Adrenal gland (tissue), 12 donors: ENCODE measurements around the gene FOLR1. TPM values are rescaled to one million over a fixed set of nuclear protein-coding genes. Genes with fewer than 3 reads are reported as not detected.
"Not testable (repeated sequence)": the region's sequence is repeated elsewhere in the genome, so short reads cannot be mapped to it uniquely, and the experiment has no call there.

ENCODE experiments used
- DNase-seq, 7 donors: peaks; one replicate each; pipeline ENCODE4 v3.0.0-alpha.2; 2019 to 2020
- H3K27ac ChIP-seq, 5 donors: fragments of 200-600 bp; sonication (generic) in 4 of 5; 1 replicate in 3 of 5; 2 replicates in 2 of 5; pipeline versions ENCODE4 v1.5.1 to v1.8.0; 2016 to 2020; ENCODE audit warnings: mild to moderate bottlenecking in 1 of 5
- H3K27me3 ChIP-seq: fragments of 200-600 bp; 2 replicates; pipeline ENCODE4 v1.8.0; 2021
- H3K36me3 ChIP-seq, 2 donors: fragments of 200-600 bp; replicated peaks in 1 of 2; 1 replicate in 1 of 2; 2 replicates in 1 of 2; pipeline versions ENCODE4 v1.5.1 to v1.8.0; 2018 to 2022
- H3K4me1 ChIP-seq, 2 donors: fragments of 200-600 bp; replicated peaks in 1 of 2; 1 replicate in 1 of 2; 2 replicates in 1 of 2; pipeline versions ENCODE4 v1.5.1 to v1.8.0; 2018 to 2021
- H3K4me3 ChIP-seq, 4 donors: fragments of 200-600 bp; sonication (generic) in 3 of 4; one replicate each; pipeline ENCODE4 v1.5.1; 2016 to 2018
- H3K9me3 ChIP-seq, 3 donors: fragments of 200-600 bp; sonication (generic) in 1 of 3; replicated peaks in 1 of 3; 1 replicate in 2 of 3; 2 replicates in 1 of 3; pipeline versions ENCODE4 v1.5.1 to v1.8.0; 2016 to 2021
- CTCF ChIP-seq, 6 experiments: fragments of 450-650 bp in 4 of 6; fragments of 200-600 bp in 2 of 6; sonication (generic) in 1 of 6; IDR thresholded peaks; 1 replicate in 5 of 6; 2 replicates in 1 of 6; pipeline versions ENCODE4 v1.5.1 to v1.8.0; 2016 to 2021; ENCODE audit warnings: antibody characterized with exemption in 6 of 6, mild to moderate bottlenecking in 2 of 6, moderate library complexity in 1 of 6
- POLR2A ChIP-seq, 2 donors: fragments of 450-650 bp; IDR thresholded peaks; one replicate each; pipeline ENCODE4 v1.6.1; 2017; ENCODE audit warnings: antibody characterized with exemption in 2 of 2, mild to moderate bottlenecking in 2 of 2, moderate library complexity in 1 of 2
- WGBS, 4 donors: extraction: QIAGEN DNeasy Blood & Tissue Kit in 2 of 4; methylation state at CpG; one replicate each; pipeline versions ENCODE4 v1.1.5 to v1.1.7; 2013 to 2017; 5-methylcytosine and 5-hydroxymethylcytosine counted together
- intact Hi-C, 2 donors: fragments of 100-400 bp; cut with DNase I; formaldehyde crosslinking; loops; one replicate each; pipeline versions ENCODE4 v1.14.1 to v1.15.0; 2022 to 2023
- polyA plus RNA-seq, 3 donors: library from polyadenylated mRNA; stranded (reverse); fragments of 200-250 nt in 2 of 3; fragments of 350-450 nt in 1 of 3; fragmentation: Illumina TruSeq in 1 of 3; extraction: RNeasy Lipid Tissue Mini Kit (QIAGEN cat#74804) in 1 of 3; gene quantifications; one replicate each; pipeline ENCODE4 v1.2.3, GENCODE V29; 2013 to 2014
- total RNA-seq, 9 donors: library from RNA; depleted of rRNA in 4 of 9; stranded (reverse); fragments of >200 nt in 4 of 9; fragments of 120-200 nt in 1 of 9; fragmentation: NEBNext Ultra II Directional in 1 of 9; extraction: Animal tissue kit (Norgen Biotek cat#: 25700) in 1 of 9; gene quantifications; one replicate each; pipeline versions ENCODE4 v1.1.0 to v1.2.4, GENCODE V29; 2013 to 2023
- donor health status: healthy with polysubstance abuse.
- donor health status: Bipolar disorder and iron deficiency.
- donor health status: DM: yes; HTN: yes; CAD: no.
- donor health status: DM: no; HTN: no; CAD: no.
- donor health status: DM: no; HTN: no; CAD: no.
- donor health status: DM: yes; HTN: yes; CAD: no.

FOLR1 gene
- total and polyA plus RNA-seq, 12 donors = 0.57 to 7.2 (median 1.4) TPM

DNA sequence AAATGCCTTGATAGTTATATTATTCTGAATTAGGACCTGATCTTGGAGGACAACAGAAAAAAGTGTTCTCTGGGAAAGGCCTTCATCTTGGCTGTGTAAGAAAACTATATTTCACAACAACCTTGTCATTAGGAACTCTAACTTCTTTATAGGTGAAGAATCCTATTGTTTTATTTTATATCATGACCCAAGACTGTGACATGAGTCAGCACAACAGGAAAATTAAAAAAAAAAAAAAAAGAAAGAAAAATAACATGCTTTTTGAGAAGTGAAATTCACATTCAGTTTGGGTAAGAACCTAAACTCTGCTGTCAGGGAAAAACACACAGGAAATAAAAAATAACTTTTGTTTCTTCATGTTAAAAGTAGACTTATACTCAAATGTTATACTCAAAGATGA lies 12.9 kb downstream of the FOLR1 start:
- intact Hi-C loops = no loop called here
- Histone ChIP-seq H3K9me3 (no peaks in the 10 kb centered on the region), H3K36me3 (no peaks in the 10 kb centered on the region), H3K4me1 (no peaks in the 10 kb centered on the region), H3K27me3 (no peaks in the 10 kb centered on the region), H3K4me3 (no peak overlapping the region), H3K27ac (no peak overlapping the region)
- no peak for TF ChIP-seq CTCF (IDR thresholded peaks at IDR 0.05)
- TF ChIP-seq POLR2A (IDR thresholded peaks at IDR 0.05) = no peak
- DNase-seq = no peak

GRCh38 chr11:72206794-72207193 lies 14.9 kb downstream of the FOLR1 start:
- peak in 1 of 7 donors; percentile 5 for DNase-seq
- H3K27me3 ChIP-seq, H3K36me3 ChIP-seq, H3K9me3 ChIP-seq, H3K27ac ChIP-seq, intact Hi-C loops, H3K4me1 ChIP-seq, H3K4me3 ChIP-seq: not testable (repeated sequence)
- 79 to 100% (median 89%) methylated on average over 2 of the region's 2 CpGs for WGBS, 4 donors

GRCh38 chr11:72208281-72208680 lies 16.3 kb downstream of the FOLR1 start:
- H3K27ac ChIP-seq = peak overlapping the region in 1 of 5 donors; percentile 38
- DNase-seq = no peak
- intact Hi-C loops = no loop called here
- WGBS, 4 donors = 49 to 70% (median 64%) methylated on average over 3 of the region's 3 CpGs
- no peaks in the 10 kb centered on the region for H3K27me3 ChIP-seq
- H3K9me3 ChIP-seq = no peaks in the 10 kb centered on the region
- no peaks in the 10 kb centered on the region for H3K4me1 ChIP-seq
- no peaks in the 10 kb centered on the region for H3K36me3 ChIP-seq
- H3K4me3 ChIP-seq = no peak overlapping the region
- TF ChIP-seq CTCF (IDR thresholded peaks at IDR 0.05) (no peak), POLR2A (IDR thresholded peaks at IDR 0.05) (no peak)

GRCh38 chr11:72209101-72209500 lies 17.2 kb downstream of the FOLR1 start:
- no peak overlapping the region for H3K4me3 ChIP-seq
- WGBS, 4 donors = 62 to 76% (median 67%) methylated on average over 4 of the region's 4 CpGs
- DNase-seq = peak in 1 of 7 donors; percentile 10
- TF ChIP-seq CTCF (IDR thresholded peaks at IDR 0.05) (no peak), POLR2A (IDR thresholded peaks at IDR 0.05) (no peak)
- H3K4me1 ChIP-seq = no peaks in the 10 kb centered on the region
- intact Hi-C loops = no loop called here
- H3K27ac ChIP-seq = peak overlapping the region in 1 of 5 donors; percentile 38
- H3K27me3 ChIP-seq = no peaks in the 10 kb centered on the region
- H3K9me3 ChIP-seq = no peaks in the 10 kb centered on the region
- no peaks in the 10 kb centered on the region for H3K36me3 ChIP-seq

- WGBS, 4 donors = 75 to 77% (median 76%) methylated on average over 6 of the region's 6 CpGs
- peak within 1 kb of the TSS in 3 of 5 donors; percentile 29 to 68 (median 35) for H3K27ac ChIP-seq
Measured at GRCh38 chr11:72216638-72217037, 24.7 kb downstream of the FOLR1 start, which contains the start of gene FOLR2. Gene FOLR2, plus strand, starts transcription at chr11:72216794. Its CDS starts 1,791 bp downstream, at chr11:72218585.

More at GRCh38 chr11:72216638-72217037, 24.7 kb downstream of the FOLR1 start, which contains the start of gene FOLR2:
- no peaks in the 10 kb centered on the region for H3K27me3 ChIP-seq
- H3K4me1 ChIP-seq = no peaks in the 10 kb centered on the region
- peak in 1 of 7 donors; percentile 13 for DNase-seq
- TF ChIP-seq POLR2A (IDR thresholded peaks at IDR 0.05) (no peak), CTCF (IDR thresholded peaks at IDR 0.05) (no peak)
- peak within 1 kb of the TSS in 1 of 4 donors; percentile 13 for H3K4me3 ChIP-seq
- H3K36me3 ChIP-seq = no peaks in the 10 kb centered on the region
- intact Hi-C loops = no loop called here
- no peaks in the 10 kb centered on the region for H3K9me3 ChIP-seq
